Endometrial microvascular endothelial cells (primary cell): Measurements from ENCODE around the gene PCDHAC1. TPM values are rescaled to one million over a fixed set of nuclear protein-coding genes. Genes with fewer than 3 reads are reported as not detected.
"Not testable (repeated sequence)": the region's sequence is repeated elsewhere in the genome, so short reads cannot be mapped to it uniquely, and the experiment has no call there.

Experiments
- in situ Hi-C: cut with HindIII; loops from 2 replicates; pipeline ENCODE4 v1.10.0; 2017; ENCODE audit warnings: low sequenced_read_pairs, low pct_unique_long_range_greater_than_20kb; ENCODE audit errors: inconsistent ontology term
- total RNA-seq: library from RNA; depleted of rRNA; stranded (reverse); fragments of >200 nt; gene quantifications from one replicate; pipeline ENCODE4 v1.2.3, GENCODE V29; 2015; ENCODE audit errors: inconsistent ontology term

The PCDHAC1 gene, protein sequence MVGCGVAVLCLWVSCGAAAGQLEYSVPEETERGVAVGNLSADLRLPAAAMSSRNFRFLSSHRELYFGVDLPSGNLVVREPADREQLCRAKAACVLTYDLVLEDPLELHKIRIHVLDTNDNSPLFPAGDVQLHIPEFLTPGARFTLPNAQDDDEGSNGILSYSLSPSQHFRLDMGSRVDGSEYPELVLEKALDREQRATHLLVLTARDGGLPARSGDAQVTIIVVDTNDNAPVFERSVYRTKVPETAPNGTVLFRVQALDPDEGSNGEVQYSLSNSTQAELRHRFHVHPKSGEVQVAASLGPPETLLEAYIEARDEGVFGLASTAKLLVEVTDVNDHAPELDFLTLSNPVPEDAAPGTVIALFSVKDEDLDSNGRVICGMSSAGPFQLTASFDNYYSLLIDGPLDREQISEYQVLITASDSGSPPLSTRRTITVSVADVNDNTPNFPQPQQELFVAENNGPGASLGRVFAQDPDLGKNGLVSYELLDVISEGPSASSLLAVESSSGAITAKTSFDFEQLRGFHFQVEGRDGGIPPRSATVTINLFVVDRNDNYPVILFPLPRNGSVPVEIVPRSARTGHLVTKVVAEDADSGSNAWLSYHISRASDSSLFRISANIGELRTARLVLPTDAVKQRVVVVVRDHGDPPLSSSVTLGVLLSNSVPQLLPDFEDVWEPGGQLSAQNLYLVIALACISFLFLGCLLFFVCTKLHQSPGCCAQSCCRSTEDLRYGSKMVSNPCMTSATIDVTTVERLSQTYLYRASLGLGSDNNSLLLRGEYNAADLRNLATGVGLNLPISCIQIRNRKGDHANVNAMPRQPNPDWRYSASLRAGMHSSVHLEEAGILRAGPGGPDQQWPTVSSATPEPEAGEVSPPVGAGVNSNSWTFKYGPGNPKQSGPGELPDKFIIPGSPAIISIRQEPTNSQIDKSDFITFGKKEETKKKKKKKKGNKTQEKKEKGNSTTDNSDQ
- total RNA-seq = not detected

DNA sequence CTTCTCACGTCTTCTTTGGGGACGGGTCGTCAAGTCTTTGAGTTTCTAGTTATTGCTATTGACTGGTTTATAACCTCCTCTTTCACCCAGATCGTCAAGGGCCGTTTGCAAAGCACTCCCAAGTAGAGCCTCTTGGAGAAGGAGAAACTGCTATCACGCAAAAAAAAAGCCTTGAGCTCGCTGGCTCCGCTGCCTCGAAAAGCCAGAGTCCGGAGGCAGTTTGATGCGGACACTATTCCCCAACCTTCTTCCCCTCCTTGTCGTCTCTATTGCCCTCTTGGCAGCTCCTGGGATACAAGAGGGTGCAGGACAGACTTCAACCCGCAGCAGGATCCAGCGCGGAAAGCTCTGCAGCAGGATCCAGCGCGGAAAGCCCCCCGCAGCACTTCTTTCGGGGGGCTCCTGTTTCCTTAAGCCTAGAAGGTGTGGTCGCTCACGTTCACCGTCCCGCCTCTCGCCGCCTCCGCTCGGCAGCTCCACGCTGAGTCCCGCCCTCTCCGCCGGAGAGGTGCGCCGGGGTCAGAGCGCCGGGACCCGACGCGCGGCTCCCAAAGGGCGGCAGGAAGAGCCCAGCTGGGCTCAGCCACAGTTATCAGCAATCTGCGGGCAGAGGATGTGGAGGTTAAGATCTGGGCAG lies at the start of gene PCDHAC1:
Gene PCDHAC1 (plus strand): TSS at position 494 of the 637 bp plus-strand sequence. CDS start 594 bp downstream, outside the sequence.
- in situ Hi-C loops = no loop called here

DNA sequence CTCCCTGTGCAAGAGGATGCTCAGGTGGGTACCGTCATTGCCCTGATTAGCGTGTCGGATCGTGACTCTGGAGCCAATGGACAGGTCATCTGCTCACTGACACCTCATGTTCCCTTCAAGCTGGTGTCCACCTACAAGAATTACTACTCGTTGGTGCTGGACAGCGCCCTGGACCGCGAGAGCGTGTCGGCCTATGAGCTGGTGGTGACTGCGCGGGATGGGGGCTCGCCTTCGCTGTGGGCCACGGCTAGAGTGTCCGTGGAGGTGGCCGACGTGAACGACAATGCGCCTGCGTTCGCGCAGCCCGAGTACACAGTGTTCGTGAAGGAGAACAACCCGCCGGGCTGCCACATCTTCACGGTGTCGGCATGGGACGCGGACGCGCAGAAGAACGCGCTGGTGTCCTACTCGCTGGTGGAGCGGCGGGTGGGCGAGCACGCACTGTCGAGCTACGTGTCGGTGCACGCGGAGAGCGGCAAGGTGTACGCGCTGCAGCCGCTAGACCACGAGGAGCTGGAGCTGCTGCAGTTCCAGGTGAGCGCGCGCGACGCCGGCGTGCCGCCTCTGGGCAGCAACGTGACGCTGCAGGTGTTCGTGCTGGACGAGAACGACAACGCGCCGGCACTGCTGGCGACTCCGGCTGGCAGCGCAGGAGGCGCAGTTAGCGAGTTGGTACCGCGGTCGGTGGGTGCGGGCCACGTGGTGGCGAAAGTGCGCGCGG lies 49.4 kb upstream of the PCDHAC1 start:
- in situ Hi-C loops = not testable (repeated sequence)

DNA sequence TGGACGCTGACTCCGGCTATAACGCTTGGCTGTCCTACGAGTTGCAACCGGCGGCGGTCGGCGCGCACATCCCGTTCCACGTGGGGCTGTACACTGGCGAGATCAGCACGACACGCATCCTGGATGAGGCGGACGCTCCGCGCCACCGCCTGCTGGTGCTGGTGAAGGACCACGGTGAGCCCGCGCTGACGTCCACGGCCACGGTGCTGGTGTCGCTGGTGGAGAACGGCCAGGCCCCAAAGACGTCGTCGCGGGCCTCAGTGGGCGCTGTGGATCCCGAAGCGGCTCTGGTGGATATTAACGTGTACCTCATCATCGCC lies 48.9 kb upstream of the PCDHAC1 start:
- in situ Hi-C loops = no loop called here

DNA sequence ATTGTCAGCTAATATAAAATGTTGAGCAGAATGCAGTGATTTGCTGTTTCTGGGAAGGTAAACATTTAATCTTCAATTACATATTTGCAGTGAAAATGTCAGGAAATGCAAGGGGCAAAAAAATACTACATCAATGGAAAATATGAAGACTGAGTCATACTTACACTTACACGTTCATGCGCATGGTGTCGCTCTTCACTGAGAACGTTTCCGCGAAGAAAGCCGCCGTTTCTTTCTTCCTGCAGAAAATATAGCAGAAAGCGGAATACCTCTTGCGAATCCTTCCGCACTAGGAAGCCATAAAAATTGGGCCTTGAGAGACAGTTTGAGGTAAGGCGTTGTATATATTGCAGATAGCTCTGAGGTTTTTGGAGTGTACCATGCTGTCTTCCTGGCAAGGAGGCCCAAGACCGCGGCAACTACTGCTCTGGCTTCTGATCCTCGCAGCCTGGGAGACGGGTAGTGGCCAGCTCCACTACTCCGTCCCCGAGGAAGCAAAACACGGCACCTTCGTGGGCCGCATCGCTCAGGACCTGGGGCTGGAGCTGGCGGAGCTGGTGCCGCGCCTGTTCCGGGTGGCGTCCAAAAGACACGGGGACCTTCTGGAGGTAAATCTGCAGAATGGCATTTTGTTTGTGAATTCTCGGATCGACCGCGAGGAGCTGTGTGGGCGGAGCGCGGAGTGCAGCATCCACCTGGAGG lies 44.1 kb upstream of the PCDHAC1 start, which contains the start of gene PCDHA13:
Gene PCDHA13 (plus strand): TSS at position 236 of the 702 bp plus-strand sequence. CDS start 145 bp downstream, at position 381.
- in situ Hi-C loops = no loop called here

DNA sequence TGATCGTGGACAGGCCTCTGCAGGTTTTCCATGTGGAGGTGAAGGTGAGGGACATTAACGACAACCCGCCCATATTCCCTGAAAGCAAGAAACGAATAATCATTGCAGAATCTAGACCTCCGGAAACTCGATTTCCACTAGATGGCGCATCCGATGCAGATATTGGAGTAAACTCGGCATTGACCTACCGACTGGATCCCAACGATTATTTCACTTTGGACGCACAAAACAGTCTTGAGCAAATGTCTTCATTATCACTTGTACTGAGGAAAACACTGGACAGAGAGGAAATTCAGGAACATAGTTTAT lies 43.6 kb upstream of the PCDHAC1 start:
- in situ Hi-C loops = no loop called here

DNA sequence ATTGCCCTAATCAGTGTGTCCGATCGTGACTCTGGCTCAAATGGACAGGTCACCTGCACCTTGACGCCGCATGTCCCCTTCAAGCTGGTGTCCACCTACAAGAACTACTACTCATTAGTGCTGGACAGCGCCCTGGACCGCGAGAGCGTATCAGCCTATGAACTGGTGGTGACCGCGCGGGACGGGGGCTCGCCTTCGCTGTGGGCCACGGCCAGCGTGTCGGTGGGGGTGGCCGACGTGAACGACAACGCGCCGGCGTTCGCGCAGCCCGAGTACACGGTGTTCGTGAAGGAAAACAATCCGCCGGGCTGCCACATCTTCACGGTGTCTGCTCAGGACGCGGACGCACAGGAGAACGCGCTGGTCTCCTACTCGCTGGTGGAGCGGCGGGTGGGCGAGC lies 42.7 kb upstream of the PCDHAC1 start:
- in situ Hi-C loops = no loop called here

DNA sequence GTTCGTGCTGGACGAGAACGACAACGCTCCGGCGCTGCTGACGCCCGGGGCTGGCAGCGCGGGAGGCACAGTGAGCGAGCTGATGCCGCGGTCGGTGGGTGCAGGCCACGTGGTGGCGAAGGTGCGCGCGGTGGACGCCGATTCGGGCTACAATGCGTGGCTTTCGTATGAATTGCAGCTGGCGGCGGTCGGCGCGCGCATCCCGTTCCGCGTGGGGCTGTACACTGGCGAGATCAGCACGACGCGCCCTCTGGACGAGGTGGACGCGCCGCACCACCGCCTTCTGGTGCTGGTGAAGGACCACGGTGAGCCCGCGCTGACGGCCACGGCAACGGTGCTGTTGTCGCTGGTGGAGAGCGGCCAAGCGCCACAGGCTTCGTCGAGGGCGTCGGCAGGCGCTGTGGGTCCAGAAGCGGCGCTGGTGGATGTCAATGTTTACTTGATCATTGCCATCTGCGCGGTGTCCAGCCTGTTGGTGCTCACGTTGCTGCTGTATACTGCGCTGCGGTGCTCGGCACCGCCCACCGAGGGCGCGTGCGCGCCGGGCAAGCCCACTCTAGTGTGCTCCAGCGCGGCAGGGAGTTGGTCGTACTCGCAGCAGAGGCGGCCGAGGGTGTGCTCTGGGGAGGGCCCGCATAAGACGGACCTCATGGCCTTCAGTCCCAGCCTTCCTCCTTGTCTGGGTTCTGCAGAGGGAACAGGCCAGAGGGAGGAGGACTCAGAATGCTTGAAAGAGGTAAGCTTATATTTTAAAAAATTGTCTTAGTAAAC lies 42.0 kb upstream of the PCDHAC1 start:
- in situ Hi-C loops = no loop called here

DNA sequence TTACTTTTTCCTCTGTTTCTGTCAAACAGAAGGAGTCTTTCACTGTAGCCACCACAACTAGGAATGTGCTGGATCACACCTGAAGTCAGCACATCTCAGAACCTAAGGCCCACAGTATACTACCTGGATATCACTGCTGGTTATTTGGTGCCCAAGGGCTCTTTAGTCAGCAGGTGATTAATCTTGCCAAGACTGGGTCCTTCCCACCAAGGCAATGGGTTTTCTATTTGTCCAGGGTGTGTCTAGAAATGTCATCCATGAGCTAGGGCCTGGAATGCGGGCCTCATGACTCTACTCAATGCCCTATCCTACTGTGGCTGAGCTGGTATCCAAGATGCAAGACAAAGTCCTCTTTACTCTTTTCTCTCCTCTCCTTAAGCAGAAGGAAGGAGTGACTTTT lies 9.8 kb upstream of the PCDHAC1 start:
- in situ Hi-C loops = no loop called here

DNA sequence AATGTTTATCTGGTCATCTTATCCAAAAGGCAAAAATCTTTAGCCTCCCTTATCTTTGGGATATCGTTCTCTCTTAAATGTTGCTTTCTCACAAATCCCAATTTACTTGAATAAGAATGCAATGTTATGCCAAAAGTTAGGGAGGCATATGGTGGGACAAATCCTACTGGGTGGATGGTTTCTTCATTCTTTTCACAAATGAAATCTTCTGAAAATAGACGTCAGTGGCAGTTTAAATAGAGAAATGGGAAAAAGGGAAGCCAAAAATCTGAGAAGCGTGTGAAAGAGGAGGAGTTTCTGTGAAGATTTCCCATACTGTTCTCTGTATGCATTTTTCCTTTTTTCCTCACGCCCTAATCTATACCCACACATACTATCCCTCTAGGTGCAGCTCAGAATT lies 2.5 kb upstream of the PCDHAC1 start:
- in situ Hi-C loops = no loop called here

DNA sequence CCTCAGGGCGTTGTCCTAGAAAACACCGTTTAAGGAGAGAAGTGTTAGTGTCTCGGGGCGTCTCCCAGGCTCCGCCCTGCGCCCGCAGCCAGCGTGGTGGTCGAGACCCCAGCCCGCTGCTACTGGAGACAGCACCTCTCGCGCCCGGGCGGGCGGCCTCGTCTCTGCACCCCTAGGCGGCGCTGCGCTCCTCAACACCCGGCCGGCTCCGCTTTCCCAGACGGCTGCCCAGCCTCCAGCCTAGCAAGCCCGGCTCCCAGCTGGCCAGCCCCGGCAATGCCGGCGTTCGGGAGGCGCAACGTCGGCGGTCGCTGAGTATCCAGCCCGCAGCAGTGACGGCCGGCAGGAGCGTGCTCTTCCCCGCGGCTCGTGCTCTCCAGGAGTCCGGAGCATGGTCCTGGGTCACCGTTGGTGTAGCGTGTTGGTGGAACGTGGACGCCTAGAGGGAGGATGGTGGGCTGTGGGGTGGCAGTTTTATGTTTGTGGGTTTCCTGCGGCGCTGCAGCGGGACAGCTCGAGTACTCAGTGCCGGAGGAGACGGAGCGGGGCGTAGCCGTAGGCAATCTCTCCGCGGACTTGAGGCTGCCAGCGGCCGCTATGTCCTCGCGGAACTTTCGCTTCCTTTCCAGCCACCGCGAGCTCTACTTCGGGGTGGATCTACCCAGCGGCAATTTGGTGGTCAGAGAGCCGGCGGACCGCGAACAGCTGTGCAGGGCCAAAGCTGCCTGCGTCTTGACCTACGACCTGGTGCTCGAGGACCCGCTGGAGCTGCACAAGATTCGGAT lies 536 bp downstream of the PCDHAC1 start:
- in situ Hi-C loops = no loop called here

DNA sequence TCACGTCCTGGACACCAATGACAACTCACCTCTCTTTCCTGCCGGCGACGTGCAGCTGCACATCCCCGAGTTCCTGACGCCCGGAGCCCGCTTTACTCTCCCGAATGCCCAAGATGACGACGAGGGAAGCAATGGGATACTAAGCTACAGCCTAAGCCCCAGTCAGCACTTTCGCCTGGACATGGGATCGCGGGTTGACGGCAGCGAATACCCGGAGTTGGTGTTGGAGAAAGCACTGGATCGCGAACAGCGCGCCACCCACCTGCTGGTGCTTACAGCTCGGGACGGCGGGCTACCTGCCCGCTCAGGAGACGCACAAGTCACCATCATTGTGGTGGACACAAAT lies 1.1 kb downstream of the PCDHAC1 start:
- in situ Hi-C loops = no loop called here

DNA sequence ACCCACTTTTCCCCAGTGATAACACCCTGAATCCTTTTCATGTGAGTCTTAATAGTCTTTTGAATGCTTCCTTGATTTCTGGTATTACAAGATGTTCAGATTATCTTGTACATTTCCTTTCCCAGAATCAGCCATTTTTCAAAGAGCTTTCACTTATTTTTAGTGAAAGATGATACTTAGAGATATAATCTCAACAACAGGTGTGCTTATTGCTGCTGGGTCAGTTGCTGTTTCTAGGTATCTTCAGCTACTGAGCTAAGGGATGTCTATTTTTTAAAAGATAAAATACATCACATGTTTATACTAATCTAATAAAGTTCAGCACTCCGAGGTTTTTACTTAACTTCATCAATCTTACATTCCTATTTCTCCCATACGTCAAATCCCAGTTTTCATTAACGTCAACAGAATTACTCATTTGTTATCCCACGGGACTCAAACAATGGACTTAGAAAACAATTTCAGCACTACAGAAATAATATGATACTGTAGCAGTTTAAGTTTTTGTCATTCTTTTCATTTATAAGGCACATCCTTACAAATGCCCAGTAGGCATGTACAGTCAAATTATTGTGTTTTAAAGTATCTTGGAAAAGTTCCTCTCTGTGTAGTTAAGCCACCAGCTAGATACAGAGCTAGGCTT lies 9.0 kb downstream of the PCDHAC1 start:
- in situ Hi-C loops = no loop called here

DNA sequence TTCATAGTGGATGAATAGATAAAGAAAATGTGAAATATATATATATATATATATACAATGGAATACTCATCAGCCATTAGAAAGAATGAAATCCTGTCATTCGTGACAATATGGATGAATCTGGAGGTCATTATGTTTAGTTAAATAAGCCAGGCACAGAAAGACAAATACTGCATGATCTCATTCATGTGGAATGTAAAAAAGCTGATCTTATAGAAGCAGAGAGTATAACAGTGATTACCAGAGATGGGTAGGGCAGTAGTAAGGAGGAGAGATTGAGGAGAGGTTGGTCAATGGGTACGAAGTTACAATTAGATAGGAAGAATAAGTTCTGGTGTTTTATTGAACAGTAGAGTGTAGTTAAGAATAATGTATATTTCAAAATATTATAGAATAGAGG lies 20.5 kb downstream of the PCDHAC1 start:
- in situ Hi-C loops = no loop called here

DNA sequence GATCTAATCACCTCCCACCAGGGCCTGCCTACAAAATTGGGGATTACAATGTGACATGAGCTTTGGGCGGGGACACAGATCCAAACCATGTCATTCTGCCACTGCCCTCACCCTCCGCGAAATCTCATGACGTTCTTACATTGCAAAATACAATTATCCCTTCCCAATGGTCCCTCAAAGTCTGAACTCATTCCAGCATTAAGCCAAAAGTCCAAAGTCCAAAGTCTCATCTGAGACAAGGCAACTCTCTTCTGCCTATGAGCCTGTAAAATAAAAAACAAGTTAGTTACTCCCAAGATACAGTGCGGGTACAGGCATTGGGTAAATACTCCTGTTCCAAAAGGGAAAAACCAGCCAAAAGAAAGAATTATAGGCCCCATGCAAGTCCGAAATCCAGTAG lies 25.5 kb downstream of the PCDHAC1 start:
- in situ Hi-C loops = no loop called here

DNA sequence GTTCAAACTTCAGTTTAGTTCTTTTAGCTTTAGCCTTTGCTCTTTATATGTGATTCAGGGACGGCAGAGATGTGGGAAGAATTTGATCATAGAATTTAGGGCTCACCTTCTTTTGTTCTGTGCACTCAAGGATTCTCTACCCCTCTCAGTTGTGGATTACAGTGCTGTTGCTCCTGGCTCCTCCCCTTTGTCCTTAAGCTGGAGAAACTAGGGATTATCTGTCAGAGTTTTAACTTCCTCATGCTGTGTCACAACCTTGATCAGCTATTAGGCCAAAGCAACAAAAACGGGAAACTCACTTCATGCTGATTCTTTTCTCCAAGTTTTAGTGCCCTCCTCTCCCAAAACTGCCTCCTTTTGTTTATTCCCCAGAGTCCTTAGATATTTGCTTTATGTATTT lies 27.1 kb downstream of the PCDHAC1 start:
- in situ Hi-C loops = no loop called here

DNA sequence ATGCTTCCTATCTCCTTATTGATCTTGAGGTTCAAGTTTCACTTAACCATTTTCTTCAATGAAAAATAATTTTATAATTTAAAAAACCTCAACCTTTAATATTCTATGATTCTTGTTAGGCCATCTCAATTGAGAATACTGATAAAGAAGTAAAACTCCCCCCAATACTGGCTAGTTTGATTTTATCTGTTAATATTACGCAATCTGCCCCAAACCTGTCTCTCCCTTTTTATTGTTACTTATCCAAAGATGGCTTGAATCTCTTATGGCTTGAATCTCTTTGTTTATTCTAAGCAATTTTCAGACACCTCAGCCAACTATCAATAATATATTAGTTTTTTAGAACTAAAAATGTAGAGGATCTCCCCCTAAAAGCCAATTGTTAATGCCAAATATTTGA lies 36.1 kb downstream of the PCDHAC1 start:
- in situ Hi-C loops = no loop called here

DNA sequence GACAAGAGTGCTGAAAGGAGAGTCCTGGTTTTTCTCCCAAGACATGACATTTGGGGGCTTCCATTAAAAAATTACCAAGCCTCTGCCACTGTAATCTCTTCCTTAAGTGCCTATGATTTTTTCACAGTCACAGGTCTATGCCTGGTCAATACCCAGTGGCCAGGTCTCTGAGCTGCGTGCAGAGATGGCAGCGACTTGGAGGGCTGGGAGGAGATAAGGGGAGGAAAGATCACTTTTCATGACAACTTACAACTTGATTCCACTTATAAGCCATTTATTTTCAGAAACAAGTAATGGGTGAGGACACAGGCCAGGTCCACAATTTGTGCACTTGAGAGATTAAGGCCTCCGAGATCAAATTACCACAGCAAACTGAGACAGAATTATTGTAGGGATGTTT lies 38.3 kb downstream of the PCDHAC1 start:
- in situ Hi-C loops = no loop called here
